ELR (cell line): ENCODE measurements around the gene RPL13.
A peak's percentile ranks its signal among the peaks of the same experiment; 100 is the strongest.

Experiments used
- DNase-seq: peaks from one replicate; pipeline ENCODE4 v3.0.0-alpha.2; 2015; ENCODE audit warnings: low read depth

Gene RPL13

DNA sequence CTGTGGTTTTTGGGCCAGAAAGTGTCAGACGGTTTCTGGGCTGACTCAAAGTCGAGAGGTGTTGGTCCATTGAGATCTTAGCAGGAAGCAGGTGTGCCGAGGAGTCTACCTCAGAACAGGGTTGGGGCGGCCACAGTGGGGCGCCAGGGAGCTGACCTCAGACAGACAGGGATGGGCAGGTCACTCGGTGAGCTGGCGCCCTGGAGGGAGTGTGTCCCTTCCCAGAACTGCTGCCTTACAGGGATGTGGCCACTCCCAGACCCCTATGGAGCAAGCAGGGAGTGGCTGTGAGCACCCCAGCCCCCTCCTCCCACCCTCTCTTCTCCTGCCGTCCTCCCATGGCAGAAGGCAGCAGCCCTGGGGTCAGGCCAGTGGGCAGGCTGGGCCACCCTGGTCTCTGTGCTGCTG is 39.0 kb downstream of the RPL13 start:
- DNase-seq = peak; percentile 70

DNA sequence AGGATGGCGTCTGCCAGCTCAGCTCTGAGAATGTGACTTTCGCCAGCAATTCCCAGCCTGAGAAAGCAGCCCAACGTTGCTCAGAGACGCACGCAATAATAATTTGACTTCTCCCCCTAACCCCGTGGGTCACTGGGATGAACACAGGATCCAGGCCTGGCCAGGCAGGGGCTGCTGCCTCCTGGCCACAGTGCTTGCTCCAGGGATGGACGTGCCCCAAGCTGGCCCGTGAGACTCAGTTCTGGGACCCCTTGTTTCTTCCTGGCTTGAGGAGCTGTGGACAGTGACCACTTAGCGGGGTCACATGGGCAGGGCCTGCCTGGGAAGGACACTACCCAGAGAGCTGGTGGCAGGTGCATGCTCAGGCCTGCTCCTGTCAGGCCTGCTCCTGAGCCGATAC is 39.4 kb downstream of the RPL13 start:
- DNase-seq = no peak

DNA sequence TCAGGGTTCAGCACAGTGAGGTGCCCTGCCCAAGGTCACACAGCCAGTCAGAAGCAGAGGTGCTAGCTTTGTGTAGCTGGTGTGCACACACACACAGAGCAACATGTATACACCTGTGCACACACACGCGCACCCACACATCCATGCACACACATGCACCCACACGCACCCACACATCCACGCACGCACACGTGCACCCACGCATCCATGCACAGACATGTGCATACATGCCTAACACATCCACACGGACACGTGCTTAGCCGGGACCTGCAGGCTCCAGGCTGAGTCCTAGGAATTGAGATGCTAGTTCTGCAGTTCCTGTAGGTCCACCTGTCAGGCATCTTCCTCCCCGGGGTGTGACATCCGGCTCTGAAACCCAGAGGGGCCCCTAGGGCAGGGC is 39.9 kb downstream of the RPL13 start:
- DNase-seq = no peak

DNA sequence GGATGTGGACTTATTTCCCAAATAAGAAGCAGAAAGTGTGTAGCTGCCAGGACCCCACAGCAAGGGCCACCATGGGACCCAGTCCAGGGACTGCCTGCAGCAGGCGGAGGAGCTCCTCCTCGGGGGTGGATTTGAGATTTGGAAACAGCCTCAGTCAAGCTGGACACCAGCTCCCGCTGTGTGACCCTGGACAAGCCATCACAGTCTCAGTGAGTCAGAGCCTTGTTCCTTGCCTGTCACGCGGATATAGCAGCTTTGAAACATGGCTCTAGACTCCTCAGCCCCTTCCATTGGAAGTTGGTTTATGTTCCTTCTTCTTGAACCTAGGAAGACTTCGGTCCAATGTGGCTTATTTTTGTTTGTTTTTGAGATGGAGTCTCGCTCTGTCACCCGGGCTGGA is 40.5 kb downstream of the RPL13 start:
- no peak for DNase-seq

DNA sequence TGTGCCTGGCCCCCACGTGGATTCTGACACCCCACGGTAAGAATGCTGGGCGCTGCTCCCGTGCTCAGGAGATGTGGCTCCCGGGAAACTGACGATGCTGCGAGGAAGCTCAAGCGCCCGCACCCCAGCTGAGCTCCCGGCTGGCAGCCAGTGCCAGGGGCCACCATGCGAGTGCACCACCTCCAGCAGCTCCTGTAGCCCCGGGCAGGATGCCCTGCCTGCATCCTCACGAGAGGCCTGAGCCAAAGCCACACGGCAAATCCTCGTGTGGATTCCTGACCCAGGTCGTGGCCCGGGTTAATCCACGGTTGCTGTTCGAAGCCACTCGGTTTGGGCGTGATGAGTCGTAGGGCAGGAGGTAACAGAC is 41.4 kb downstream of the RPL13 start:
- DNase-seq = no peak

DNA sequence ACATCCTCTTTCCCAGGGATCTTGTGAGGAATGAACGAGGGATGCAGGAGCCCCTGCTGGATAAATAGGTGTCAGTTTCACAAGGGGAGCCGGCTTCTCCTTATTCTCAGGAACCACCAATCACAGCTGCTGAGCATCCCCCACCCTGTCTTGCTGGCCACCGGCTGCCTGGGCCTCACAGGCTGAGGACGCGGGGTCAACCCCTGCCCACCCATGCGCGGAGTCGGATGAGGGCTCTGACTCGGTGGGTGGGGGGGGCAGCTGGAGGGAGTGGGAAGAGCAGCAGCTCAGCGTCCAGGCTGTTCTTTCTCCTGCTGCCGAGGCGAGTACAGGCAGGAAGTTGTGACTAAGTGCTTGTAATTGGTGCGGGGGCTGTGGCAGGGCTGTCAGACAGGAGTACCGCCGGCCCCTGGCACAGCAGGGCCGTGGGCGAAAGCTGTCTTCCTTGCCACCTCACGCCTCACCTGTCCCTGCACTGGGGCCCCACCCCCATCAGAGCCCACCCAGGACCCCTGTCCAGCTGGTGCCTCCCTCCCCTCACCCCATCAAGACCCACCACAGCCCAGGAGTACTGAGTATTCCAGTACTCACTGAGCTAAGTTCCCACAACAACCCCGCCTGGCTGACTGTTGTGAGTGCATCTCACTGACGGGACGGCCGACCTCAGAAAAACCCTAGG is 41.9 kb downstream of the RPL13 start:
- DNase-seq = peak; percentile 93

DNA sequence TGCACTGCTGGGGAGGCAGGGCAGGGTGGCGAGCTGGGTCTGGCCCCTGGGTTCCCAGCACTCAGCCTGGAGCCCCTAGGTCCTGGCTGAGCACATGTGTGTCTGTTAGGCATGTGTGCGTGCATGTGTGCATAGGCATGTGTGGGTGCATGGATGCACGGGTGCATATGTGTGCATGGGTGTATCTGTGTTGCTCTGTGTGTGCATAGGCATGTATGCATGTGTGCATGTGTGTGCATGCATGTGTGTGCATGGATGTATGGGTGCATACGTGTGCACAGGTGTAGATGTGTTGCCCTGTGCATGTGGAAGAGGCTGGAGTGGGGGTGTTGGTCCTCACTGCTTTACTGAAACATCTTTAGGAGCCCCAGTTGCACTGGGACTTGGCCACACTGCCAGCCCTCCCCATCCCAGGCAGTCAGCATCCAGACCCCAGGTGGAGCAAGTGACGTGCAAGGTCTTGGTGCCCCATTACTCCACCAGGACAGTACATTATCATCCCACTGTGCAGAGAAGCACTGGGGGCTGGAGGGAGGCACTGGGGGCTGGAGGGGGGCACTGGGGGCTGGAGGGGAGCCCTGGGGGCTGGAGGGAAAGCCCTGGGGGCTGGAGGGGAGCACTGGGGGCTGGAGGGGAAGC is 42.6 kb downstream of the RPL13 start:
- no peak for DNase-seq

DNA sequence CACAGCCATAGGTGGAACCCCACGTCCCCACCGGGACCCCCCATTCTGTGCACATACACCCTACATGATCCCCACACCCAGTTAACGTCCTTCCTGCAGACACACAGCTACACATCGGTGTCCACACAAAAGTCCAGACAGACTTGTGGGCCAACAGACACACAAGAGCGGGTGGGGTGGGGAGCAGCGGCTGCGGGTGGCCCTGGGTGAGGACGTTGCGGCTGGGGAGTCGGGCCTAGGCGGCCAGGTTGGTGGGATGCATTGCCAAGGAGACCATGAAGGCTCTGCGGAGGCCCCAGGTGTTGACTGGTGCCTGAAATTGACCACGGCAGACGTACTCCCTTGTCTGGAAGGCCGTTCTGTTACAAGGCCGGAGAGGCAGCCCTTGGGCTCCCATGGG is 44.3 kb downstream of the RPL13 start:
- no peak for DNase-seq

DNA sequence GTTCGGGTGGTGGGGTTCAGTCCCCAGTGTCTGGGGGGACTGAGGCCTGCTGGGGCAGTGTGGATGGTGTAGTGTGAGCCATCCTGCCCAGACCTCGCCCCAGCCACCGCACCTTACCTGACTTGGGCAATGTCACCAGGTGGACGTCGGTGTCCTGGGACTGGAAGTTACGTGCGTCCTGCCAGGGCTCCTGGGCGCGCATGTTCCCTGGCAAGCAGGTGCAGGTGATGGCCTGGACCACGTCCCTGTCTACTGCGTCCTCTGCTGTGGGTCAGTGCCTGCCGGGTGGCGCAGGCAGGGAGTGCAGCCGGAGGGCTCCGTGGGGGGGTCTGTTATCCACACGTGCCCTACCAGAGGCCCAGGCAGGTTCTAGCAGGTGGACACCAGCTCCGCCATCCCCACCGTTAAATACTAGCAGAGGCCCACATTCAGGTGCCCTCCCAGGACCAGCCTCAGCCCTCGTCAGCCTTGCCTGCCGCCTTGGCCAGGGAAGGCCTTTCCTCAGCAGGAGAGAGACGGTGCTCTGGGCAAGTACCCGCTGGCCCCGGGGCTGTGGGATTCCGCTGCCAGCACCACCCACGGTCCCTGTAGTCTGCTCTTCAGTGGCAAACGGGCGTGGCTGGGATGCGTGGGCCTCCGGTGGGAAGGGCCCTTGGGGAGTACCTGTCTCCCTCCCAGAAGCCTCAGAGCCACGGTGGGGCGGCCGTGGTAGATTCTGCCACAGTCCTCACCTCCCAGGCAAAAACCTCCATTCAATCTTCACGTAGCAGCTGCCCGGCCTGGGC is 44.9 kb downstream of the RPL13 start:
- DNase-seq = no peak

DNA sequence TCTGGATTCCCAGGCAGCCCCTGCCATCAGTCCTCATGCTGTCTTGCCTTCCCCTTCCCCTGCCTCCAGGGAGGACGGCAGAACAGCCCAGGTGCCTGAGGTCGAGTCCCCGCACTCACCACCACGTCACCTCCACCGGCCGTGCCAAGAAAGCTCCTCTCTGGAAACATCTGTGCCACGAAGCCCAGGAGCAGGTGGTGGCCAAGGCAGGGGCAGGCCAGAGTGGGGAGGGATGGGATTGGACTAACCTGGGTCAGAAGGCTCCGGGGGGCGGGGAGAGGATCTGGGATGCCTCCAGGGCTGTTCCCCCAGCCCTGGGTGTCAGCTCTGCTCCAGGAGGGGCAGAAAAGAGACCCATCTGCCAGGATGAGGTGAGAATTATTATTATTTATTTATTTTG is 45.5 kb downstream of the RPL13 start:
- DNase-seq = no peak

DNA sequence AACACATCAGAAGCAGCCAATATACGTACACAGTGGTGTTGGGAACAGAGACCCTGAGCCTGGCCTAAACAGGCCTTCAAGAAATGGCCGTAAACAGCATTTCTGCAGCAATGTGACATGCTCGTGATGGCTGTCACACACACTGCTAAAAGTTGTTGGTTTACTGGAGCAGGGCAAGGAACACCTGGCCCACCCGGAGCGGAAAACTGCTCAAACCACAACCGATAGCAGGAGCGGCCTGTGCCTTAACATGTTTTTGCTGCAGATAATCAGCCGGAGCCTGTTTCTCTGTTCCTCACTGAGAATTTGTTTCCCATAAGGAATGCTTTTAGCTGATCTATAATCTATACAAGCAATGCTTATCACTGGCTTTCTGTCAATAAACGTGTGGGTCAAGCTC is 47.0 kb downstream of the RPL13 start:
- no peak for DNase-seq

DNA sequence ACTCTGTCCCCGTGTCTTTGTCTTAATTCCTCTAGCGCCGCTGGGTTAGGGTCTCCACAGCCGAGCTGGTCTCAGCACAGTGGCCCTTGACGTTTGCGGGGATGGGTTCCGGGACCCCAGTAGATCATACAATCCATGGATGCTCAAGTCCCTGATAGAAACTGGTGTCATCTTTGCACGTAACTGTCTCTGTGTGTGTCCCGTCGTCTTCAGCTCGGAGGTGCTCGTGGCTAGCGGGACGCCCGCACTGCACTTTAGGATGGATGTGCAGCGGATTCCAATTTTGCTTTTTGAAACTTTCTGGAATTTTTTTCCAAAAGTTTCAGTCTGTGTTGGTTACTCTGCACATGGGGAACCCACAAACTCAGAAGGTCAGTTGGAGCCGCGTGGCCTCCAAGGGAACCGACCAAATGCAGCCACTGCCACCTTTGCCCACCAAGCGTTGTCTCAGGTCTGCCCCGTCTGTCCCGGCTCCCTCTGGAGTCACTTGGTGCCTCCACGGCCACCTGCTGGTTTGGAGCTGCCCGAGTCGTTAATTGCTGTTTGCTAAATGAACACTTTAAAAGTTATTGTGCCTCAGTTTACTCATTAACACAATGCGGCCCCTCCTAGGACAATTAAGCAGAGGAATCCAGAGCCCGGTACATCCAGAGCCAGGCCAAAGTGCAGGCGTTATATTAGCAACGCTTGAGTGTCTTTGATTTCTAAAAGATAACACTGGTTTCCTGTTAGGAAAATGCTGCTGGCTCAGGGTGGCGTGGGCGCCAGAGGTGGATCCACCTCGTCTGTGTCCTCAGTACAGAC is 47.7 kb downstream of the RPL13 start:
- no peak for DNase-seq

DNA sequence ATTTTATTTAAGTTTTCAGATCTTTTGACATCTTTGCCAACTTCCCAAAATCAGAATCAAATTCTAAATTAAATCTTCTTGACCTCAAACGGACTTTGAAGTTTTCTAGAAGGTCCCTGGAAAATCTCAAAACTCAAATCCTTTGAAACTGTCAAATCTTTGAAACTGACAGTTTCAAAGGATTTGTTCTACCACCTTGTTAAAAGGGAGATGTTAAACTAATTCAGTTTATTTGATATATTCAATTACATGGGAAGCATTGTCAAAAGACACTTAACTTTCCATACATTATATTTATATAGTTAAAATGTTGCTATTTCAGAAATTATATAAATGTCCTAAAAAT is 49.6 kb downstream of the RPL13 start:
- DNase-seq = no peak

DNA sequence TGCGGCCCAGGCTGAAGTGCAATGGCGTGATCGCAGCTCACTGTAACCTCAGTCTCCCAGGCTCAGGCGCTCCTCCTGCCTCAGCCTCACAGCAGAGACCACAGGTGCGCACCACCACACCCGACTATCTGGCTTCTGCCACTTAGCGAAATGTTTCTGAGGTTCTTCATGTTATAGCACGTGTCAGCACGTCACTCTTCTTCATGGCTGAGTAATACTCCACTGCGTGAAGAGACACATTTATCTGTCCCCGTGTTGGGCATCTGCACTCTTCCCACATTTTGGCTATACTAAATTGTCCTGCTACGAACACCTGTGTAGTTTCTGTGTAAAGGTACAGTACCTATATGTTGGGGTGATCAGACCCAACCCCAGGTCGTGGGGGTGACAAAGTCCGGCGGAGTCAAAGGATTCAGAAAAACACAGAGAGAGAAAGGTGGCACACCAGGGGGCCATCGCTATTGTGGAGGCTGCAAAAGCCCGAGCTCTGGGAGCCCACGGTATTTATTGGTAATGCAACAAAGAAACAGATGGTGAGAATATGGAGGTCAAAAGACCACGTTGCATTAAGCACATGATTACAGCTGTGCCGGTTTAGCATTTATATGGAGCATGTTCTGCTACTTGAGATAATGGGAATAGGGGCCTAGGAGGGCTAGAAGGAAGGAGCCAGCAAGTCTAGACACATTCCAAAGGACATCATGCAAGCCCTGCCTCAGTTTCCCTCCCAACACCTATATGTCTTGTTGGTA is 52.1 kb downstream of the RPL13 start:
- DNase-seq = no peak

DNA sequence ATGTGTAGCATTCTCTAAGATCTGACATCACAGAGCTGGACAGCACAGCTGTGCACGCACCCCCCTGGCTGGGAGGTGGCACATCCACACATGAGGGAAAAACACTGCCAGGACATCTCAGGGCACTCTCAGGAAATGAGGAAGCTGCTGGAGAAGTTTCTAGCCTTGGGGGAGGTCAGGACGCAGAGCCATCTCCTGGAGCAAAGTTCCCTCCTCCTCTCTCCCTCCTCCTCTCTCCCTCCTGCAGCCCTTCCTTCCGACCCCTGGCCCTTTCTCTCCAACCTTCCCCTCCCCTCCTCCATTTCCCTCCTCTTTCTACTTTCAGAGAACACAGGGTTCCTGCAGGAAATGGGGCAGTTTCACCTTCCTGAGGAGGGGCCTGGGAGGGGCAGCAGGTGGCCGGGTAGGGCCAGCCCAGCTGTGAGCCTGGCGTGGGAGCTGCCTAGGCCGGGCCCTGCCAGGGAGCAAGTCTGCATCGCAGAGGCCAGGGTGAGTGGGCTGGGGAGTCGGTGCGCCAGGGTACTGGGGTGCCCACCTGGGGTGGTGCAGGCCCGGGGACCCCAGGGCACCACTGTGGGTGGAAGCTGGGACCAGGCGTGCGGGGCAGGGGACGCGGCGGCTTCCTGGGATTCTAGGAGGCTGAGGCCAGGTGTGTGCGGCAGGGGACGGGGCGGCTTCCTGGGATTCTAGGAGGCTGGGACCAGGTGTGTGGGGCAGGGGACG is 52.9 kb downstream of the RPL13 start, which contains the start of gene DPEP1:
DPEP1 (plus strand) TSS at position 412 of the 723 bp plus-strand sequence. CDS start 16,769 bp downstream, outside the sequence.
- DNase-seq = no peak

DNA sequence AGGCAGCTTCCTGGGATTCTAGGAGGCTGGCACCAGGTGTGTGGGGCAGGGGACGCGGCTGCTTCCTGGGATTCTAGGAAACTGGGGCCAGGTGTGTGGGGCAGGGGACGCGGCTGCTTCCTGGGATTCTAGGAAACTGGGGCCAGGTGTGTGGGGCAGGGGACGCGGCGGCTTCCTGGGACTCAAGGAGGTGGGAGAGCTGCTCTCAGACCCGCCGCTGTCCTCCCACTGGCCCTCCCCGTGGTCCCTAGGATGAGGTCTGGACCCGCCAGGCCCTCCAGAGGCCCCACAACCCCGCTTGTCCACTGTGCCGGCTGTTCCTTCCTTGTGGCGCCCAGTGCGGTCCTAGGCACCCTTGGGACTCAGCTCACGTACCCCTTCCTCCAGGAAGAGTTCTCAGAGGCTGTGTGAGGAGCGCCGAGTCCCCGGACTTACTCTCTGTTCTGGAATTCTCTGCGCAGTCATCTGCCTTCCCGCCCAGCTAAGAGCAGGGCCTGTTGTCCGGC is 53.5 kb downstream of the RPL13 start:
- no peak for DNase-seq
